H1 (cell line): Measurements from ENCODE around the gene PRKG2. TPM values are rescaled to one million over a fixed set of nuclear protein-coding genes. Genes with fewer than 3 reads are reported as not detected.

Experiments used
- CTCF ChIA-PET: fragments of 300-600 bp; sonication (Branson Sonifier 250); formaldehyde crosslinking; loops from one replicate; lab custom pipeline; 2021; ENCODE audit not compliant: partially characterized antibody; lab: Charles Lee
- POLR2A ChIA-PET: fragments of 300-600 bp; sonication (Branson Sonifier 250); formaldehyde crosslinking; loops from one replicate; lab custom pipeline; 2021; ENCODE audit warnings: inconsistent platforms; ENCODE audit not compliant: partially characterized antibody; lab: Charles Lee
- DNase-seq, 2 experiments: peaks; one replicate each; pipeline versions ENCODE4 v3.0.0 to v3.0.0-alpha.2; 2010 to 2022; ENCODE audit warnings: low spot score in 2 of 2, low read depth in 1 of 2, mixed read lengths in 1 of 2
- FAIRE-seq: peaks from 2 replicates; lab custom pipeline; 2011; peaks lifted over from hg19 to GRCh38; lab: Jason Lieb, UNC
- H2AFZ ChIP-seq: 2 replicates; pipeline ENCODE4 v1.8.1; 2012; ENCODE audit warnings: low read length, inconsistent platforms
- H2AK5ac ChIP-seq: 2 replicates; pipeline ENCODE4 v1.6.1; 2013; ENCODE audit warnings: low read depth, low read length
- H2BK120ac ChIP-seq: replicated peaks from 2 replicates; pipeline ENCODE3; 2013; ENCODE audit warnings: low read depth, low read length, inconsistent platforms
- H2BK12ac ChIP-seq: 2 replicates; pipeline ENCODE4 v1.6.1; 2013; ENCODE audit warnings: low read depth, low read length
- H2BK15ac ChIP-seq: 2 replicates; pipeline ENCODE4 v1.6.1; 2013; ENCODE audit warnings: low read length
- H2BK20ac ChIP-seq: 2 replicates; pipeline ENCODE4 v1.6.1; 2013; ENCODE audit warnings: low read length
- H2BK5ac ChIP-seq: 2 replicates; pipeline ENCODE4 v1.6.1; 2013; ENCODE audit warnings: low read depth, low read length
- H3K14ac ChIP-seq: 2 replicates; pipeline ENCODE4 v1.6.1; 2013; ENCODE audit warnings: inconsistent platforms; ENCODE audit not compliant: insufficient read length
- H3K18ac ChIP-seq: 2 replicates; pipeline ENCODE4 v1.6.1; 2013; ENCODE audit warnings: low read length; ENCODE audit errors: extremely low read depth
- H3K23ac ChIP-seq: 2 replicates; pipeline ENCODE4 v1.6.1; 2013; ENCODE audit warnings: inconsistent platforms; ENCODE audit not compliant: insufficient read length
- H3K23me2 ChIP-seq: 2 replicates; pipeline ENCODE4 v1.6.1; 2013; ENCODE audit warnings: low read depth, low read length
- H3K27ac ChIP-seq: 2 replicates; pipeline ENCODE4 v1.6.1; 2011; ENCODE audit warnings: low read depth, low read length, inconsistent platforms
- H3K27me3 ChIP-seq, 4 experiments: replicated peaks in 1 of 4; 1 replicate in 1 of 4; 2 replicates in 3 of 4; pipeline versions ENCODE4 v1.6.1 to v1.8.1; 2011 to 2013; ENCODE audit warnings: low read length in 3 of 4, mild to moderate bottlenecking in 3 of 4, inconsistent platforms in 2 of 4, mixed read lengths in 2 of 4, moderate library complexity in 1 of 4; ENCODE audit not compliant: control insufficient read depth in 3 of 4, insufficient read depth in 3 of 4; ENCODE audit errors: extremely low read depth in 1 of 4
- H3K36me3 ChIP-seq, 4 experiments: 2 replicates each; pipeline versions ENCODE4 v1.6.1 to v1.8.1; 2011 to 2013; ENCODE audit warnings: mild to moderate bottlenecking in 4 of 4, low read length in 3 of 4, moderate library complexity in 2 of 4, control low read depth in 1 of 4, inconsistent platforms in 1 of 4; ENCODE audit not compliant: insufficient read depth in 4 of 4, control insufficient read depth in 2 of 4
- H3K4ac ChIP-seq: replicated peaks from 2 replicates; pipeline ENCODE3; 2013; ENCODE audit warnings: low read length, low read depth, mixed read lengths, inconsistent platforms; ENCODE audit not compliant: insufficient read length
- H3K4me1 ChIP-seq, 4 experiments: replicated peaks in 1 of 4; 1 replicate in 1 of 4; 2 replicates in 3 of 4; pipeline versions ENCODE4 v1.6.1 to v1.8.1; 2011 to 2013; ENCODE audit warnings: low read length in 3 of 4, inconsistent platforms in 2 of 4, mixed read lengths in 1 of 4; ENCODE audit not compliant: insufficient read depth in 4 of 4, control insufficient read depth in 3 of 4
- H3K4me2 ChIP-seq, 2 experiments: 2 replicates each; pipeline versions ENCODE4 v1.6.1 to v1.8.1; 2011 to 2013; ENCODE audit warnings: low read depth in 2 of 2, low read length in 2 of 2, control low read depth in 1 of 2, inconsistent platforms in 1 of 2, mild to moderate bottlenecking in 1 of 2; ENCODE audit not compliant: insufficient read depth in 1 of 2
- H3K4me3 ChIP-seq, 4 experiments: fragments of 200-600, 300-600 bp in 1 of 4; sonication (generic), shearing (Covaris generic), sonication (Bioruptor Twin) in 1 of 4; 2 replicates each; pipeline versions ENCODE4 v1.5.1 to v1.8.1; 2011 to 2016; ENCODE audit warnings: low read length in 4 of 4, low read depth in 3 of 4, control low read depth in 2 of 4, inconsistent platforms in 2 of 4, mild to moderate bottlenecking in 2 of 4, mixed read lengths in 1 of 4, moderate library complexity in 1 of 4; ENCODE audit not compliant: insufficient read depth in 2 of 4; ENCODE audit errors: extremely low read depth in 1 of 4
- H3K56ac ChIP-seq: replicated peaks from 2 replicates; pipeline ENCODE3; 2013; ENCODE audit warnings: low read depth, mild to moderate bottlenecking, mixed read lengths, low read length, inconsistent platforms; ENCODE audit not compliant: insufficient read length
- H3K79me1 ChIP-seq: 2 replicates; pipeline ENCODE4 v1.6.1; 2013; ENCODE audit warnings: low read depth, low read length, control low read depth
- H3K79me2 ChIP-seq, 2 experiments: 2 replicates each; pipeline versions ENCODE4 v1.6.1 to v1.8.1; 2012 to 2013; ENCODE audit warnings: low read length in 2 of 2, mild to moderate bottlenecking in 2 of 2, inconsistent platforms in 1 of 2; ENCODE audit not compliant: insufficient read depth in 2 of 2, control insufficient read depth in 1 of 2
- H3K9ac ChIP-seq, 4 experiments: replicated peaks in 1 of 4; 1 replicate in 1 of 4; 2 replicates in 3 of 4; pipeline versions ENCODE4 v1.6.1 to v1.8.1; 2011 to 2013; ENCODE audit warnings: low read depth in 3 of 4, low read length in 3 of 4, control low read depth in 2 of 4, mild to moderate bottlenecking in 2 of 4, moderate library complexity in 2 of 4, inconsistent platforms in 1 of 4; ENCODE audit errors: extremely low read depth in 1 of 4
- H3K9me3 ChIP-seq, 2 experiments: 2 replicates each; pipeline versions ENCODE4 v1.6.1 to v1.8.1; 2012 to 2013; ENCODE audit warnings: mild to moderate bottlenecking in 2 of 2, moderate library complexity in 2 of 2, control low read depth in 1 of 2, inconsistent platforms in 1 of 2, low read depth in 1 of 2, low read length in 1 of 2, mixed read lengths in 1 of 2; ENCODE audit not compliant: insufficient read depth in 2 of 2
- H4K20me1 ChIP-seq, 2 experiments: replicated peaks in 1 of 2; 2 replicates each; pipeline versions ENCODE3 to v1.8.1; 2011 to 2013; ENCODE audit warnings: inconsistent platforms in 2 of 2, low read length in 2 of 2, mild to moderate bottlenecking in 1 of 2; ENCODE audit not compliant: insufficient read depth in 2 of 2, control insufficient read depth in 1 of 2
- H4K5ac ChIP-seq: 2 replicates; pipeline ENCODE4 v1.6.1; 2013; ENCODE audit warnings: low read length, low read depth, mixed read lengths, inconsistent platforms; ENCODE audit not compliant: insufficient read length
- H4K8ac ChIP-seq: 2 replicates; pipeline ENCODE4 v1.8.0; 2013; ENCODE audit warnings: mild to moderate bottlenecking, moderate library complexity, low read length, inconsistent platforms; ENCODE audit not compliant: insufficient read depth; ENCODE audit errors: extremely low read depth
- H4K91ac ChIP-seq: replicated peaks from 2 replicates; pipeline ENCODE3; 2013; ENCODE audit warnings: low read length, mixed read lengths, inconsistent platforms; ENCODE audit not compliant: insufficient read length
- EP300 ChIP-seq, 2 experiments: IDR thresholded peaks; 1 replicate in 1 of 2; 2 replicates in 1 of 2; pipeline ENCODE4 v1.6.1; 2011 to 2012; ENCODE audit warnings: low read depth in 2 of 2, low read length in 2 of 2, mild to moderate bottlenecking in 2 of 2, borderline replicate concordance in 1 of 2, inconsistent platforms in 1 of 2, moderate library complexity in 1 of 2
- EZH2 ChIP-seq: fragments of 200-600 bp; sonication (generic); IDR thresholded peaks from 2 replicates; pipeline ENCODE4 v1.7.1; 2012; ENCODE audit warnings: low read depth, mild to moderate bottlenecking, moderate library complexity, low read length, inconsistent platforms; ENCODE audit not compliant: severe bottlenecking
- FOSL1 ChIP-seq: IDR thresholded peaks from 2 replicates; pipeline ENCODE4 v1.6.1; 2011; ENCODE audit warnings: mild to moderate bottlenecking, low read depth, low read length, moderate library complexity; ENCODE audit not compliant: insufficient read depth
- KDM1A ChIP-seq: fragments of 200-600, 300-600 bp; sonication (generic); IDR thresholded peaks from 2 replicates; pipeline ENCODE4 v1.7.1; 2016; ENCODE audit warnings: mild to moderate bottlenecking, low read length, borderline replicate concordance
- POU5F1 ChIP-seq: IDR thresholded peaks from 2 replicates; pipeline ENCODE4 v1.6.1; 2011; ENCODE audit warnings: low read depth, mild to moderate bottlenecking, low read length, moderate library complexity
- SIRT6 ChIP-seq: IDR thresholded peaks from one replicate; pipeline ENCODE4 v1.7.1; 2012; ENCODE audit warnings: low read length, inconsistent platforms
- SP1 ChIP-seq: IDR thresholded peaks from 2 replicates; pipeline ENCODE4 v1.6.1; 2011; ENCODE audit warnings: low read depth, low read length
- SUZ12 ChIP-seq: fragments of 200-600 bp; sonication (generic); IDR thresholded peaks from 2 replicates; pipeline ENCODE4 v1.6.1; 2012; ENCODE audit warnings: mild to moderate bottlenecking, inconsistent platforms, low read length, moderate library complexity, mixed read lengths
- TBP ChIP-seq: IDR thresholded peaks from 2 replicates; pipeline ENCODE4 v1.6.1; 2011; ENCODE audit warnings: low read depth, low read length, improper control_type of control experiment
- YY1 ChIP-seq: IDR thresholded peaks from 2 replicates; pipeline ENCODE4 v1.6.1; 2011; ENCODE audit warnings: low read depth, mild to moderate bottlenecking, low read length
- WGBS, 2 experiments: shearing (Covaris generic) in 1 of 2; methylation state at CpG; one replicate each; pipeline versions ENCODE4 v1.1.6 to v1.1.7; 2013 to 2015; ENCODE audit warnings: low lambda C conversion rate in 2 of 2, mixed read lengths in 2 of 2, inconsistent platforms in 1 of 2, low coverage in 1 of 2, missing lambda C conversion rate in 1 of 2; ENCODE audit not compliant: insufficient replicate concordance in 2 of 2, insufficient coverage in 1 of 2, insufficient read length in 1 of 2; ENCODE audit errors: extremely low coverage in 1 of 2, missing lambda C conversion rate in 1 of 2; 5-methylcytosine and 5-hydroxymethylcytosine counted together
- polyA plus RNA-seq, 7 experiments: library from polyadenylated mRNA; depleted of rRNA in 3 of 7; stranded (reverse) in 5 of 7; unstranded in 2 of 7; fragments of >200 nt in 5 of 7; fragments of 200-250 nt in 2 of 7; gene quantifications; 1 replicate in 5 of 7; 2 replicates in 1 of 7; 4 replicates in 1 of 7; pipeline versions ENCODE4 v1.2.1 to v1.2.3, GENCODE V29; 2011 to 2013; ENCODE audit warnings: missing spikeins in 2 of 7, mixed read lengths in 2 of 7
- total RNA-seq: library from RNA; stranded (reverse); fragmentation: NEBNext Ultra II Directional; extraction: Animal tissue kit (Norgen Biotek cat#: 25700); gene quantifications from 2 replicates; pipeline ENCODE4 v1.2.1, GENCODE V29; 2021
- TF ChIP-seq, protein P1 (sequence below), 3 experiments: IDR thresholded peaks; 1 replicate in 2 of 3; 2 replicates in 1 of 3; pipeline versions ENCODE4 v1.5.1 to v1.6.1; 2011; ENCODE audit warnings: low read length in 3 of 3, mild to moderate bottlenecking in 3 of 3, inconsistent platforms in 2 of 3, low read depth in 1 of 3, moderate library complexity in 1 of 3; ENCODE audit not compliant: insufficient read depth in 1 of 3; ENCODE audit errors: control extremely low read depth in 1 of 3

The PRKG2 gene
- total and polyA plus RNA-seq, 2 of the 8 experiments (the other 6 are each of a cell fraction or from before 2014, with no cell fraction given), result 0.45 to 1.2 TPM

DNA sequence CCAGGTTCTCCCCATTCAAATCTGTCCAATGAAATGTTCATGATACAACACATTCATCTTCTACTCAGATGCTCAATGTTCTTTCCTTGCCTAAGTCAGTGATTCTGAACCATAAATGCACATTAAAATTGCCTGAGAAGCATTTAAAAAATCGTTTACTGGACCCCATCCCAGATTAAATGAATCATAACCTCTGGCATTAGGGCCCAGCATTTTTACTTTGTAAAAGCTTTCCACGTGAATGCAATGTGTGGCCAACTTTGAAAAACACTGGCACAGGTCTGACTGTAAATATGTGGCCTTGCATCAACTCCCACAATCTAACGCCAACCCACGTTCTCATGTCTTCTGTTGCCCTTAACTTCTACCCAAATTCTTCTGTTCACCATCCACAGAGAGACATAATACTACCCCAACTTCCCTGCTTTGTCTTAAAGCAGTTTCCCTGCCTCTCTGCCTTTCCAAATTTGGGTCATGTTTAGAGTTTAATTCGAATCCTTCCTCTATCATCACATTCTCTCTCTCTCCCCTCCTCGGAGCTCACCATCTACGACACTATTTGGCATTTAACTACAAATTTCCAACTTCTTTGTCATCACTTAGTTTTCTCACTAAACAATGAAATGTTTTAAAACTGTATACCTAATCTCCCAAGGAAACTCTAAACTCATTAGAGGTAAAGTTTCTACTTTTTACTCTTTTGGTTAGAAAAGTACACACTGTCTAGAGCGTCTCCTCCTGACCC, 78.7 kb downstream of the PRKG2 start:
- no peaks in the 10 kb centered on the region for H3K36me3 ChIP-seq
- H2BK20ac ChIP-seq, result no peak overlapping the region
- no peak overlapping the region for H4K8ac ChIP-seq
- H3K18ac ChIP-seq, result no peak overlapping the region
- no peaks in the 10 kb centered on the region for H3K27me3 ChIP-seq
- H2BK120ac ChIP-seq, result no peak overlapping the region
- no peaks in the 10 kb centered on the region for H3K9me3 ChIP-seq
- H3K79me2 ChIP-seq, result no peaks in the 10 kb centered on the region
- FAIRE-seq, result no peak
- H2AK5ac ChIP-seq, result no peak overlapping the region
- H3K4ac ChIP-seq, result no peak overlapping the region
- H3K9ac ChIP-seq, result no peak overlapping the region
- H4K91ac ChIP-seq, result no peak overlapping the region
- no peak overlapping the region for H2BK5ac ChIP-seq
- H3K79me1 ChIP-seq, result no peaks in the 10 kb centered on the region
- H3K23ac ChIP-seq, result no peak overlapping the region
- no peaks in the 10 kb centered on the region for H4K20me1 ChIP-seq
- no peak overlapping the region for H3K14ac ChIP-seq
- WGBS, 2 experiments, result 91% methylated on average over 8 of the region's 8 CpGs; no CpG with 5 or more reads in 1 of the 2 experiments
- no peak overlapping the region for H3K27ac ChIP-seq
- H3K4me2 ChIP-seq, result no peak overlapping the region
- DNase-seq, result no peak
- POLR2A ChIA-PET, result no interaction called here
- no peaks in the 10 kb centered on the region; a peak in 1 of 7 replicates for H3K4me1 ChIP-seq
- CTCF ChIA-PET, result no interaction called here
- no peak overlapping the region for H2AFZ ChIP-seq
- H3K56ac ChIP-seq, result no peak overlapping the region
- H2BK15ac ChIP-seq, result no peak overlapping the region
- H3K23me2 ChIP-seq, result no peaks in the 10 kb centered on the region
- no peak overlapping the region for H2BK12ac ChIP-seq
- no peak overlapping the region for H3K4me3 ChIP-seq
- H4K5ac ChIP-seq, result no peak overlapping the region
- TF ChIP-seq FOSL1, result no peak
- TF ChIP-seq SIRT6, result no peak
- no peak for TF ChIP-seq SP1
- no peak for TF ChIP-seq YY1
- no peak for TF ChIP-seq EP300 (IDR thresholded peaks at IDR 0.05; ENCODE audit: borderline replicate concordance in 1 of 2, low read depth in 2 of 2, low read length in 2 of 2)
- no peak for TF ChIP-seq KDM1A
- no peak for TF ChIP-seq EZH2
- TF ChIP-seq SUZ12, result no peak
- TF ChIP-seq TBP, result no peak
- no peak for TF ChIP-seq POU5F1
- TF ChIP-seq, protein P1, sequence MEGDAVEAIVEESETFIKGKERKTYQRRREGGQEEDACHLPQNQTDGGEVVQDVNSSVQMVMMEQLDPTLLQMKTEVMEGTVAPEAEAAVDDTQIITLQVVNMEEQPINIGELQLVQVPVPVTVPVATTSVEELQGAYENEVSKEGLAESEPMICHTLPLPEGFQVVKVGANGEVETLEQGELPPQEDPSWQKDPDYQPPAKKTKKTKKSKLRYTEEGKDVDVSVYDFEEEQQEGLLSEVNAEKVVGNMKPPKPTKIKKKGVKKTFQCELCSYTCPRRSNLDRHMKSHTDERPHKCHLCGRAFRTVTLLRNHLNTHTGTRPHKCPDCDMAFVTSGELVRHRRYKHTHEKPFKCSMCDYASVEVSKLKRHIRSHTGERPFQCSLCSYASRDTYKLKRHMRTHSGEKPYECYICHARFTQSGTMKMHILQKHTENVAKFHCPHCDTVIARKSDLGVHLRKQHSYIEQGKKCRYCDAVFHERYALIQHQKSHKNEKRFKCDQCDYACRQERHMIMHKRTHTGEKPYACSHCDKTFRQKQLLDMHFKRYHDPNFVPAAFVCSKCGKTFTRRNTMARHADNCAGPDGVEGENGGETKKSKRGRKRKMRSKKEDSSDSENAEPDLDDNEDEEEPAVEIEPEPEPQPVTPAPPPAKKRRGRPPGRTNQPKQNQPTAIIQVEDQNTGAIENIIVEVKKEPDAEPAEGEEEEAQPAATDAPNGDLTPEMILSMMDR (IDR thresholded peaks at IDR 0.05; ENCODE audit: control extremely low read depth in 1 of 3, insufficient read depth in 1 of 3, low read depth in 1 of 3, low read length in 3 of 3), result no peak
